GM13977 (cell line): ENCODE data around the gene GPR141.

Experiments
- DNase-seq: peaks from one replicate; pipeline ENCODE4 v3.0.0; 2012; ENCODE audit warnings: low spot score
- CTCF ChIP-seq: IDR thresholded peaks from 2 replicates; pipeline ENCODE4 v1.5.1; 2012; ENCODE audit warnings: mild to moderate bottlenecking, control low read depth; ENCODE audit not compliant: insufficient read depth; ENCODE audit errors: extremely low read depth, missing control alignments
- in situ Hi-C: fragments of 300-500 bp; cut with MboI; formaldehyde crosslinking; loops from one replicate; pipeline ENCODE4 v1.12.0; 2022; ENCODE audit warnings: low sequenced_read_pairs, low pct_unique_long_range_greater_than_20kb, mixed read lengths, inconsistent platforms; ENCODE audit not compliant: unreplicated experiment

The GPR141 gene

GRCh38 chr7:37713613-37714012 is 30.0 kb downstream of the GPR141 start:
- in situ Hi-C loops = no loop called here
- TF ChIP-seq CTCF = no peak
- DNase-seq = no peak

GRCh38 chr7:37714606-37715005 is 31.0 kb downstream of the GPR141 start:
- DNase-seq = no peak
- in situ Hi-C loops = no loop called here
- TF ChIP-seq CTCF = no peak

GRCh38 chr7:37718585-37718984 is 35.0 kb downstream of the GPR141 start:
- DNase-seq = peak; percentile 11
- no peak for TF ChIP-seq CTCF
- in situ Hi-C loops = no loop called here

- in situ Hi-C loops = no loop called here
- TF ChIP-seq CTCF = no peak
These were observed 35.5 kb downstream of the GPR141 start for GRCh38 chr7:37719077-37719476.

GRCh38 chr7:37724732-37725131 is 41.2 kb downstream of the GPR141 start:
- DNase-seq = no peak
- no peak for TF ChIP-seq CTCF
- in situ Hi-C loops = no loop called here

More at GRCh38 chr7:37719077-37719476, 35.5 kb downstream of the GPR141 start:
- peak; percentile 39 for DNase-seq

GRCh38 chr7:37726016-37726415 is 42.5 kb downstream of the GPR141 start:
- DNase-seq = no peak
- in situ Hi-C loops = no loop called here
- no peak for TF ChIP-seq CTCF

- no peak for TF ChIP-seq CTCF
- in situ Hi-C loops = no loop called here
- no peak for DNase-seq
These were observed 45.2 kb downstream of the GPR141 start for GRCh38 chr7:37728747-37729146.
